ENCODE results near the gene RERG.

- no peak for TF ChIP-seq POLR2A (IDR thresholded peaks at IDR 0.05)
- TF ChIP-seq, protein P1, sequence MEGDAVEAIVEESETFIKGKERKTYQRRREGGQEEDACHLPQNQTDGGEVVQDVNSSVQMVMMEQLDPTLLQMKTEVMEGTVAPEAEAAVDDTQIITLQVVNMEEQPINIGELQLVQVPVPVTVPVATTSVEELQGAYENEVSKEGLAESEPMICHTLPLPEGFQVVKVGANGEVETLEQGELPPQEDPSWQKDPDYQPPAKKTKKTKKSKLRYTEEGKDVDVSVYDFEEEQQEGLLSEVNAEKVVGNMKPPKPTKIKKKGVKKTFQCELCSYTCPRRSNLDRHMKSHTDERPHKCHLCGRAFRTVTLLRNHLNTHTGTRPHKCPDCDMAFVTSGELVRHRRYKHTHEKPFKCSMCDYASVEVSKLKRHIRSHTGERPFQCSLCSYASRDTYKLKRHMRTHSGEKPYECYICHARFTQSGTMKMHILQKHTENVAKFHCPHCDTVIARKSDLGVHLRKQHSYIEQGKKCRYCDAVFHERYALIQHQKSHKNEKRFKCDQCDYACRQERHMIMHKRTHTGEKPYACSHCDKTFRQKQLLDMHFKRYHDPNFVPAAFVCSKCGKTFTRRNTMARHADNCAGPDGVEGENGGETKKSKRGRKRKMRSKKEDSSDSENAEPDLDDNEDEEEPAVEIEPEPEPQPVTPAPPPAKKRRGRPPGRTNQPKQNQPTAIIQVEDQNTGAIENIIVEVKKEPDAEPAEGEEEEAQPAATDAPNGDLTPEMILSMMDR (IDR thresholded peaks at IDR 0.05): no peak
Observed at GRCh38 chr12:15090441-15090840, 130.8 kb downstream of the RERG start.
